T-helper 2 cell treated with Interferon-gamma antibody and Interleukin-4, amounts not matched to agents 5 μg/mL and 100 μg/mL, for 36 hours (primary cell): Measurements from ENCODE around the gene MCF2L.
"Not testable (repeated sequence)": the region's sequence is repeated elsewhere in the genome, so short reads cannot be mapped to it uniquely, and the experiment has no call there.

Source experiments
- DNase-seq: peaks from one replicate; pipeline ENCODE4 v3.0.0; 2021; ENCODE audit warnings: low spot score
- H3K27ac Mint-ChIP-seq: one replicate; pipeline ENCODE4 v1.8.0; 2021; ENCODE audit warnings: mild to moderate bottlenecking, mixed read lengths
- H3K27me3 Mint-ChIP-seq: one replicate; pipeline ENCODE4 v1.8.0; 2021; ENCODE audit warnings: low read depth, mixed read lengths
- H3K36me3 Mint-ChIP-seq: one replicate; pipeline ENCODE4 v1.8.0; 2021; ENCODE audit warnings: low read depth, mixed read lengths
- H3K4me1 Mint-ChIP-seq: one replicate; pipeline ENCODE4 v1.8.0; 2021; ENCODE audit warnings: low read depth, mixed read lengths
- H3K4me3 Mint-ChIP-seq: one replicate; pipeline ENCODE4 v1.8.0; 2022; ENCODE audit warnings: mild to moderate bottlenecking, moderate library complexity, mixed read lengths
- H3K9me3 Mint-ChIP-seq: one replicate; pipeline ENCODE4 v1.8.0; 2021; ENCODE audit warnings: mixed read lengths

MCF2L gene

GRCh38 chr13:113079781-113080080, 110.7 kb downstream of the MCF2L start:
- not testable (repeated sequence) for H3K4me3 Mint-ChIP-seq, H3K4me1 Mint-ChIP-seq, H3K36me3 Mint-ChIP-seq, H3K27me3 Mint-ChIP-seq, H3K9me3 Mint-ChIP-seq, H3K27ac Mint-ChIP-seq, DNase-seq

- Mint-ChIP-seq H3K27ac (no peak overlapping the region), H3K4me1 (no peaks in the 10 kb centered on the region), H3K4me3 (no peak overlapping the region), H3K9me3 (no peaks in the 10 kb centered on the region), H3K36me3 (no peaks in the 10 kb centered on the region), H3K27me3 (no peaks in the 10 kb centered on the region)
- no peak for DNase-seq
These were observed 111.4 kb downstream of the MCF2L start for GRCh38 chr13:113080361-113080831.

- H3K27ac Mint-ChIP-seq = no peak overlapping the region
- H3K27me3 Mint-ChIP-seq = no peaks in the 10 kb centered on the region
- no peaks in the 10 kb centered on the region for H3K9me3 Mint-ChIP-seq
- no peak for DNase-seq
- H3K4me1 Mint-ChIP-seq = no peaks in the 10 kb centered on the region
- H3K36me3 Mint-ChIP-seq = no peaks in the 10 kb centered on the region
- no peak overlapping the region for H3K4me3 Mint-ChIP-seq
These were observed 112.0 kb downstream of the MCF2L start for GRCh38 chr13:113080901-113081521.

GRCh38 chr13:113082198-113083021, 113.4 kb downstream of the MCF2L start:
- Mint-ChIP-seq H3K36me3 (no peaks in the 10 kb centered on the region), H3K27me3 (no peaks in the 10 kb centered on the region), H3K27ac (no peak overlapping the region), H3K4me3 (no peak overlapping the region), H3K4me1 (no peaks in the 10 kb centered on the region), H3K9me3 (no peaks in the 10 kb centered on the region)
- no peak for DNase-seq

- Mint-ChIP-seq H3K9me3 (no peaks in the 10 kb centered on the region), H3K4me3 (no peak overlapping the region), H3K27me3 (no peaks in the 10 kb centered on the region), H3K4me1 (no peaks in the 10 kb centered on the region), H3K36me3 (no peaks in the 10 kb centered on the region), H3K27ac (no peak overlapping the region)
- no peak for DNase-seq
These were observed 114.0 kb downstream of the MCF2L start for GRCh38 chr13:113083022-113083373.

GRCh38 chr13:113083402-113084061, 114.5 kb downstream of the MCF2L start:
- Mint-ChIP-seq H3K4me3 (no peak overlapping the region), H3K4me1 (no peaks in the 10 kb centered on the region), H3K9me3 (no peaks in the 10 kb centered on the region), H3K27me3 (no peaks in the 10 kb centered on the region), H3K27ac (no peak overlapping the region), H3K36me3 (no peaks in the 10 kb centered on the region)
- DNase-seq = no peak

- Mint-ChIP-seq H3K27ac (no peak overlapping the region), H3K4me1 (no peaks in the 10 kb centered on the region), H3K9me3 (no peaks in the 10 kb centered on the region), H3K27me3 (no peaks in the 10 kb centered on the region), H3K4me3 (no peak overlapping the region), H3K36me3 (no peaks in the 10 kb centered on the region)
- DNase-seq = no peak
These were observed 115.3 kb downstream of the MCF2L start for GRCh38 chr13:113084094-113084942.

- Mint-ChIP-seq H3K9me3 (no peaks in the 10 kb centered on the region), H3K27ac (no peak overlapping the region), H3K36me3 (no peaks in the 10 kb centered on the region), H3K4me1 (no peaks in the 10 kb centered on the region), H3K4me3 (no peak overlapping the region), H3K27me3 (no peaks in the 10 kb centered on the region)
- no peak for DNase-seq
These were observed 116.0 kb downstream of the MCF2L start for GRCh38 chr13:113084943-113085540.

GRCh38 chr13:113086031-113086750, 117.2 kb downstream of the MCF2L start:
- no peaks in the 10 kb centered on the region for H3K27me3 Mint-ChIP-seq
- H3K4me3 Mint-ChIP-seq = no peak overlapping the region
- DNase-seq = no peak
- H3K27ac Mint-ChIP-seq = no peak overlapping the region
- H3K36me3 Mint-ChIP-seq = no peaks in the 10 kb centered on the region
- H3K9me3 Mint-ChIP-seq = no peaks in the 10 kb centered on the region
- no peaks in the 10 kb centered on the region for H3K4me1 Mint-ChIP-seq

- no peaks in the 10 kb centered on the region for H3K9me3 Mint-ChIP-seq
- no peak overlapping the region for H3K4me3 Mint-ChIP-seq
- DNase-seq = no peak
- H3K36me3 Mint-ChIP-seq = no peaks in the 10 kb centered on the region
- H3K27me3 Mint-ChIP-seq = no peaks in the 10 kb centered on the region
- H3K27ac Mint-ChIP-seq = no peak overlapping the region
- no peaks in the 10 kb centered on the region for H3K4me1 Mint-ChIP-seq
These were observed 118.2 kb downstream of the MCF2L start for GRCh38 chr13:113086991-113087922.

- H3K27ac Mint-ChIP-seq = no peak overlapping the region
- no peak for DNase-seq
- H3K4me1 Mint-ChIP-seq = no peaks in the 10 kb centered on the region
- H3K4me3 Mint-ChIP-seq = no peak overlapping the region
- no peaks in the 10 kb centered on the region for H3K9me3 Mint-ChIP-seq
- H3K27me3 Mint-ChIP-seq = no peaks in the 10 kb centered on the region
- H3K36me3 Mint-ChIP-seq = no peaks in the 10 kb centered on the region
These were observed 119.1 kb downstream of the MCF2L start for GRCh38 chr13:113087923-113088690.

GRCh38 chr13:113088691-113089020, 119.6 kb downstream of the MCF2L start:
- H3K4me3 Mint-ChIP-seq = no peak overlapping the region
- no peak for DNase-seq
- no peak overlapping the region for H3K27ac Mint-ChIP-seq
- no peaks in the 10 kb centered on the region for H3K36me3 Mint-ChIP-seq
- H3K9me3 Mint-ChIP-seq = no peaks in the 10 kb centered on the region
- no peaks in the 10 kb centered on the region for H3K4me1 Mint-ChIP-seq
- H3K27me3 Mint-ChIP-seq = no peaks in the 10 kb centered on the region
